Mucosa of descending colon (tissue), 3 donors: ENCODE data around the gene TMEM187. TPM values are rescaled to one million over a fixed set of nuclear protein-coding genes. Genes with fewer than 3 reads are reported as not detected.

Source experiments
- ATAC-seq: fragments of 200-7000 bp; cut with Tn5 transposase; one replicate; pipeline ENCODE4 v1.9.1; 2020; ENCODE audit warnings: mild to moderate bottlenecking, moderate library complexity
- DNase-seq, 3 donors: peaks; one replicate each; pipeline ENCODE4 v3.0.0-alpha.2; 2020
- H3K36me3 ChIP-seq: fragments of 200-600 bp; one replicate; pipeline ENCODE4 v1.8.0; 2021; ENCODE audit warnings: low read depth, mild to moderate bottlenecking
- H3K4me1 ChIP-seq: fragments of 200-600 bp; one replicate; pipeline ENCODE4 v1.8.0; 2021; ENCODE audit warnings: low read depth, mild to moderate bottlenecking
- H3K4me3 ChIP-seq: fragments of 200-600 bp; one replicate; pipeline ENCODE4 v1.8.0; 2021; ENCODE audit warnings: mild to moderate bottlenecking
- H3K9me3 ChIP-seq: fragments of 200-600 bp; one replicate; pipeline ENCODE4 v1.8.0; 2021; ENCODE audit warnings: mild to moderate bottlenecking
- CTCF ChIP-seq: fragments of 200-600 bp; IDR thresholded peaks from one replicate; pipeline ENCODE4 v1.8.0; 2022; ENCODE audit warnings: antibody characterized with exemption, mild to moderate bottlenecking
- intact Hi-C, 2 donors: fragments of 100-400 bp; cut with DNase I in 1 of 2; cut with micrococcal nuclease in 1 of 2; formaldehyde crosslinking; loops; one replicate each; pipeline versions ENCODE4 v1.11.0 to v1.11.1; 2022; cut with DNase I, micrococcal nuclease
- total RNA-seq, 3 donors: library from RNA; stranded (reverse); fragmentation: NEBNext Ultra II Directional in 2 of 3; extraction: Animal tissue kit (Norgen Biotek cat#: 25700) in 2 of 3; gene quantifications; one replicate each; pipeline versions ENCODE4 v1.2.1 to v1.2.4, GENCODE V29; 2021 to 2023
- donor health status: DM: no; HTN: no; CAD: no; lungs with moderate emphysema.
- donor health status: DM: no; HTN: no; CAD: no.
- donor health status: DM: no; HTN: yes; CAD: no.

Gene TMEM187
- total RNA-seq, 3 donors from 2014 or later, result 4.8 to 7.9 (median 7.8) TPM

GRCh38 chrX:154006947-154007346 is 34.4 kb downstream of the TMEM187 start:
- H3K4me3 ChIP-seq, result no peak overlapping the region
- ATAC-seq (no peak), DNase-seq (no peak)
- H3K9me3 ChIP-seq, result no peaks in the 10 kb centered on the region
- intact Hi-C loops, result no loop called here
- no peaks in the 10 kb centered on the region for H3K4me1 ChIP-seq
- TF ChIP-seq CTCF, result no peak
- H3K36me3 ChIP-seq, result no peaks in the 10 kb centered on the region

GRCh38 chrX:154008521-154008920 is 36.0 kb downstream of the TMEM187 start:
- no peaks in the 10 kb centered on the region for H3K9me3 ChIP-seq
- DNase-seq, result no peak
- no peaks in the 10 kb centered on the region for H3K36me3 ChIP-seq
- H3K4me3 ChIP-seq, result no peak overlapping the region
- H3K4me1 ChIP-seq, result no peaks in the 10 kb centered on the region
- intact Hi-C loops, result no loop called here
- no peak for ATAC-seq
- TF ChIP-seq CTCF, result no peak

GRCh38 chrX:154010330-154011087 is 38.0 kb downstream of the TMEM187 start:
- H3K4me3 ChIP-seq, result no peak overlapping the region
- ATAC-seq (no peak), DNase-seq (no peak)
- no peak for TF ChIP-seq CTCF
- H3K9me3 ChIP-seq, result no peaks in the 10 kb centered on the region
- H3K4me1 ChIP-seq, result no peaks in the 10 kb centered on the region
- H3K36me3 ChIP-seq, result no peaks in the 10 kb centered on the region
- intact Hi-C loops, result no loop called here

GRCh38 chrX:154011376-154012335 is 39.1 kb downstream of the TMEM187 start:
- no peak overlapping the region for H3K4me3 ChIP-seq
- intact Hi-C loops, result no loop called here
- no peak for ATAC-seq

More at GRCh38 chrX:154011376-154012335, 39.1 kb downstream of the TMEM187 start:
- DNase-seq, result no peak
- H3K9me3 ChIP-seq, result no peaks in the 10 kb centered on the region
- no peaks in the 10 kb centered on the region for H3K36me3 ChIP-seq
- H3K4me1 ChIP-seq, result no peaks in the 10 kb centered on the region
- TF ChIP-seq CTCF, result no peak
